AG09319 (cell line): Measurements from ENCODE around the gene CNRIP1.

Experiments used
- DNase-seq: peaks from one replicate; pipeline ENCODE4 v3.0.0-alpha.2; 2010; ENCODE audit warnings: low read depth; ENCODE audit errors: extremely low read depth
- TF ChIP-seq, protein P1 (sequence below): IDR thresholded peaks from 2 replicates; pipeline ENCODE4 v1.5.1; 2011; ENCODE audit warnings: low read depth, mild to moderate bottlenecking, inconsistent platforms, low read length, moderate library complexity

CNRIP1 gene

DNA sequence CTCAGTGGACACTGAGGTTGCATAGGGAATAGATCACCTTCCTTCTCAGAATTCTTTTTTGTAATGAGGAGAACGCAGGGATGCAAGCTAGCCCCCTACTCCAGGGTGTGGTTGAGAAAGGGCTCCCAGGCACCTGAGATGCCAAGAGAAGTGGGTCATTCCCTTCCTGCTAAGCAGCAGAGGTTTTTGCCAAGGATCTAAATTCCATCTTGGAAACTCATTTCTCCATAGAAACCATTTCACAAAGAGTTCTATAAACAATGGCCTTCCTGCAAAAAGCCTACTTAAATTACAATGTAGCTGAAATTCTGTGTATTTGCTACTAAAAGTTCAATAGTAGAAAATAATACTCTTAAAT is 63.7 kb downstream of the CNRIP1 start:
- TF ChIP-seq, protein P1, sequence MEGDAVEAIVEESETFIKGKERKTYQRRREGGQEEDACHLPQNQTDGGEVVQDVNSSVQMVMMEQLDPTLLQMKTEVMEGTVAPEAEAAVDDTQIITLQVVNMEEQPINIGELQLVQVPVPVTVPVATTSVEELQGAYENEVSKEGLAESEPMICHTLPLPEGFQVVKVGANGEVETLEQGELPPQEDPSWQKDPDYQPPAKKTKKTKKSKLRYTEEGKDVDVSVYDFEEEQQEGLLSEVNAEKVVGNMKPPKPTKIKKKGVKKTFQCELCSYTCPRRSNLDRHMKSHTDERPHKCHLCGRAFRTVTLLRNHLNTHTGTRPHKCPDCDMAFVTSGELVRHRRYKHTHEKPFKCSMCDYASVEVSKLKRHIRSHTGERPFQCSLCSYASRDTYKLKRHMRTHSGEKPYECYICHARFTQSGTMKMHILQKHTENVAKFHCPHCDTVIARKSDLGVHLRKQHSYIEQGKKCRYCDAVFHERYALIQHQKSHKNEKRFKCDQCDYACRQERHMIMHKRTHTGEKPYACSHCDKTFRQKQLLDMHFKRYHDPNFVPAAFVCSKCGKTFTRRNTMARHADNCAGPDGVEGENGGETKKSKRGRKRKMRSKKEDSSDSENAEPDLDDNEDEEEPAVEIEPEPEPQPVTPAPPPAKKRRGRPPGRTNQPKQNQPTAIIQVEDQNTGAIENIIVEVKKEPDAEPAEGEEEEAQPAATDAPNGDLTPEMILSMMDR: no peak
- DNase-seq: peak; percentile 39

DNA sequence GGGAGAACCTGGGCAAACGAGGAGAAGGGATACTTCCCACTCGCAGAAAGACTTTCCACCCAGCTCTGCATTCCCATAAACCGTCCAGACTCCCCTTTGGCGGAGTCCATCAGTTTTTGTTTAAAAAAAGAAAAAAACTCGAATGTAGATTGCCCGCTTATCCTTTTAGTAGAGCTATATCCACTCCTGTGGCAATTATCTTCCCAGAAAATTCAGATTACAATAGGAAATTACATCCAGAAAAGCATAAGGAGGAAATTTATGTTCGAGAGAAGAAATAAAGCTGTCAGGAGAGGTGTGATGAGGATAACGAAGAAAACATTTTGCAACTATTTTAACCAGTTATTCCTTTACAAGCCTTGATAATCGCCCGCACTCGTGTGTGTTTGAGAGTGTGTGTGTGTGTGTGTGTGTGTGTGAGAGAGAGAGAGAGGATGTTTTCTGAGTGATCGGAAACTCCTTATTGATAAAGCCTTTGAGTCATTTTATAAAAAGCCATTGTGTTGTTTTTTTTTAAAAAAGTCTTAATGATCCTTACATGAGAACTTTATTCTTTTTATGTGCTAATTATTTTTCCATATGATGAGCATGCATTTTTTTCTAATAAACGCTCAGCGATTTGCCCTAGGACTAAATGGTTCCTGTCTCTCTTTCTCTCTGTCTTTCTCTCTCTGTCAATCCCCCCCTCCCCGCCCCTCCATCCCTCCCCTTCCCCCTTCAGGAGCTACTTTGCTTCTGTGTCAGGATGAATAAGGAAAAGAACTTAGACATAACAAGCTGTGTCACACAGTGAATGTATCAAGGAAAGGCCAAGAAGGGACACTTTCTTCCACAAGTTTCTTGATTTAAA is 66.3 kb downstream of the CNRIP1 start:
- DNase-seq: no peak

DNA sequence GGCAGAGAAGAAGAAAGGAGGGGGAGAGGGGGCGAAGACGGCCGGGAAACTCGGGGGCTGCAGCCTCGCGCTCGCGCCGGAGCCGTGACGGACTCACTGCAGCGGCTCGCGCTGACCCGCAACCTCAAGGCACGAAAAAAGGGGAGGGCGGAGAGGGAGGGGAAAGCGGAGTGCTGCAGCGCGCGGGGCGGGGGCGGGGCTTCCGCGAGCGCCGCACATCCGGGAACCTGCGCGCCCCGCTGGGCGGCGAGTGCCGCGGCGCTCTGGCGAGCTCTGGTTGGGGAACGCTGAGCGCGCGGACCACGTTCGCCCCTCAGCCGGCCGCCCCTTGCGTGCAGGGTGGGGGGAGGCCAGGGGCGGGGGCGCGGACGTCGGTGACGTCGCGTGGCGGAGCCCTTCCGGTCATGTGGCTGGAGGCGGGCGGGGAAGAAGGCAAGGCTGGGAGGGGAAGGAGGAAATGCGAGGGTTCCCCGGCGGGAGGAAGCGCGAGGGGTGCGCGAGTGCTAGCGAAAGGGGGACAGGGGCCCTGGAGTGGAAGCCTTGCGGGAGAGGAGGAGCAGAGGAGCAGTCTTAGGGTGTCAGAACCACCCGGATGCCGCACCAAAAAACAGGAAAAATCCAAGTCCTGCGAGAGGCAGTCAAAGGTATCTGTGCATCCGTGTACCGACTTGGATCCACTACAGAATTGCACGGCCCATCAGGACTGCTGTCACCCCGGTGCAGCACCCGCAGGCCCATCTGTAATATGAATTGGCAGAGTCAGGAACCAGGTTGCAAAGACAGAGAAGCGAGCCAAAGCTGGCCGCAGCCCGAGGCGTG is 67.1 kb downstream of the CNRIP1 start, which contains the start of gene PPP3R1:
Gene PPP3R1, minus strand, starts transcription at position 133 of the 819 bp plus-strand sequence. CDS start 405 bp downstream, outside the sequence.
- TF ChIP-seq, protein P1: no peak
- peak; percentile 94 for DNase-seq

More for the DNA sequence above, 66.3 kb downstream of the CNRIP1 start:
- TF ChIP-seq, protein P1: no peak

DNA sequence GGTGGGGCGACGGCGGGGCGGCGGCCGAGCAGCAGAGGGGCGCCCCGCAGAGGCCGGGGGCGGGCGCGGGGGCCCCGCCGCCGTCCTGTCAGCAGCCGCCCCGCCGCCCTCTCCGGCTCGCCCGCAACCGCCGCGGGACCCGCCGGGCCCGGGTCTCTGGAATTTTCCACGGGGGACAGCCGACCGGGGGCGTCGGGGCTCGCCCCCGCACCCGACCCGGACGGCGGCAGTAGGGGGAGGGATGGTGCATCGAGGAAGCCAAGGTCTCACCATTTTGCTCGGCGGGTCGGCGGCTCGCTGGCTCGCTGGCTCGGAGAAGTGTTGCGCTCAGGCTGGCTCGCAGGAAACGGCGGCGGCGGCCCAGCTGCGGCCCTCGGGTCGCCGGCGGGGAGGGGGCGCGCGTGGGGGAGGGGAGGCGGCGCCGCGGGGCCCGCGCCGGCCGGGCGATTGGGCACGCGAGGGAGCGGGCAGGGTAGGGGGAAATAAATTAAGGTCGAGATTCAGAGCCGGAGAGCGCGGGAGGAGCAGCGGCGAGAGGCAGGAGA is 67.8 kb downstream of the CNRIP1 start:
- TF ChIP-seq, protein P1: no peak
- DNase-seq: no peak

DNA sequence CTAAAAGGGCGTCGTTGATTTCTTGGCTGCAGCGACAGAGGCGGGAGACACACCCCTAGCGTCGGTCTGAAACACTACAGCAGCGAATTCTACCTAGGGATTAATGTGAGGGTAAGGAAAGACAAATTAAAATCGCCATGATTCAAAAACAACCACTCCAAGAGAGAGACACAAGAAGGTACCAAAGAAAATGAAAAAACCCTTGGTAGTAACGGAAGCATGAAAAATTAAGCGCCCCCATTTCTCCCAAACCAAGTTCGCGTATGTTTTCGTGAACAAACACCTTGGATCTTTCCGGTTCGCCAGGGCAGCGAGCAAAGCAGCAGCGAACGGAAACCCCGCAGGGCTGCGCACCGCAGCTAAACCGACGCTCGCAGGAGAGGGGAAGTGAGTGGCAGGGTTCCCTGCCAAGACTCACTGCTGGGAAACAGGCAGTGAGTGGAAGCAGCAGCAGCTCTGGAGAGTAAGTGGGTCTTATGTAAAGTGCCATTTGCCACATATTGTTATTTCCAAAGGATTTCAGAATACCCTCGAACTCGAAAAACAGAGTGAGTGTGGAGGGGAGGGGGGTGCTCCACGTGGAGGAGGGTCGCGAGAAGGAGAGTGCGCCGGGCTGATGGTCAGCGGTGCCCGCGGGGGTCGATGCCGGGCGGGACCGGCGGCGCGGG is 68.4 kb downstream of the CNRIP1 start:
- TF ChIP-seq, protein P1: peak; percentile 70
- DNase-seq: peak; percentile 37

DNA sequence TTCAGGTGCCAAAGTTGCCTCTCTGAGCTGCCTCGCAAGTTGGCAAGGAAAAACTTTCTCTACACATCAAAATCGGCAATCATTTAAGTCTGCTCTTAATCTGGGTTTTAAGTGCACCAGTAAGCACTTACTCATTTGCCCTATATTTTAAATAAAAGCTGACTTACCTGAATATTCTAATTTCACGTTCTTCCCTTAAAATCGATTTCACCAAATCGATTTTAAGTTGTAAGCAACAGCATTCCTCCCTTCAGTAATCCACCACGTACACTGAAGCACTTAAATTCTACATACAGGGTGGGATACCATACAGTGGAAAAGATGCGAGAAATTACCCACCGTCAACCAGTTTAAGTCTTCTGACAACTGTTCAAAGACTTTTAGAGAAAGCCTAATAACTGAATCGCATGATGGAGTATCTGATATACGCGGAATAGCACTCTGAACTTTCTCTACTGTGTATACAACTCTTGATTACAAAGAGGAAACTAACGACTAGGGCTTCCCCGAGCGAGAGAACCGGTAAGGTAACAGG is 69.0 kb downstream of the CNRIP1 start:
- TF ChIP-seq, protein P1: no peak
- no peak for DNase-seq
